B cell (primary cell): ENCODE results near the gene KIAA1614. TPM values are rescaled to one million over a fixed set of nuclear protein-coding genes. Genes with fewer than 3 reads are reported as not detected.

Source experiments
- ATAC-seq: fragments of 200-7000 bp; cut with Tn5 transposase; one replicate; pipeline ENCODE4 v1.10.0; 2021; ENCODE audit warnings: low read depth, mild to moderate bottlenecking, moderate number of reproducible peaks, moderate library complexity
- CTCF ChIA-PET: fragments of 350-600 bp; sonication (Branson Sonifier 250); formaldehyde crosslinking; loops from one replicate; lab custom pipeline; 2021; ENCODE audit warnings: antibody characterized with exemption, inconsistent platforms; lab: Charles Lee
- POLR2A ChIA-PET: fragments of 350-600 bp; sonication (Branson Sonifier 250); formaldehyde crosslinking; loops from one replicate; lab custom pipeline; 2021; ENCODE audit warnings: antibody characterized with exemption; lab: Charles Lee
- DNase-seq: peaks from one replicate; pipeline ENCODE4 v3.0.0; 2013
- H2AFZ ChIP-seq: 2 replicates; pipeline ENCODE4 v1.6.1; 2012; ENCODE audit warnings: mild to moderate bottlenecking, low read depth, low read length; ENCODE audit not compliant: insufficient read depth, poor library complexity, severe bottlenecking
- H3K27ac ChIP-seq, 2 donors: 1 replicate in 1 of 2; 2 replicates in 1 of 2; pipeline ENCODE4 v1.5.1; 2012 to 2013; ENCODE audit warnings: low read length in 2 of 2, mild to moderate bottlenecking in 2 of 2, moderate library complexity in 1 of 2
- H3K27me3 ChIP-seq, 4 experiments: fragments of 200-600 bp in 1 of 4; sonication (generic) in 1 of 4; replicated peaks in 1 of 4; 1 replicate in 2 of 4; 2 replicates in 2 of 4; pipeline versions ENCODE4 v1.6.1 to v1.7.0; 2013 to 2016; ENCODE audit warnings: low read length in 3 of 4, mild to moderate bottlenecking in 2 of 4, mixed read lengths in 1 of 4, moderate library complexity in 1 of 4; ENCODE audit not compliant: insufficient read depth in 4 of 4, control insufficient read depth in 3 of 4; ENCODE audit errors: control extremely low read depth in 1 of 4
- H3K36me3 ChIP-seq, 2 experiments: replicated peaks in 1 of 2; 1 replicate in 1 of 2; 2 replicates in 1 of 2; pipeline versions ENCODE4 v1.6.1 to v1.7.1; 2013; ENCODE audit warnings: low read length in 1 of 2; ENCODE audit not compliant: insufficient read depth in 2 of 2, control insufficient read depth in 1 of 2; ENCODE audit errors: control extremely low read depth in 1 of 2, extremely low read depth in 1 of 2
- H3K4me1 ChIP-seq, 2 donors: fragments of 200-600 bp in 1 of 2; sonication (generic) in 1 of 2; 1 replicate in 1 of 2; 2 replicates in 1 of 2; pipeline versions ENCODE4 v1.5.1 to v1.6.1; 2013 to 2017; ENCODE audit warnings: low read length in 2 of 2; ENCODE audit not compliant: control insufficient read depth in 2 of 2, insufficient read depth in 2 of 2
- H3K4me2 ChIP-seq: replicated peaks from 2 replicates; pipeline ENCODE3; 2012; ENCODE audit warnings: mild to moderate bottlenecking, low read depth, low read length; ENCODE audit not compliant: poor library complexity, severe bottlenecking
- H3K4me3 ChIP-seq, 5 experiments: fragments of 200-600 bp in 1 of 5; sonication (generic) in 1 of 5; 1 replicate in 3 of 5; 2 replicates in 2 of 5; pipeline versions ENCODE4 v1.5.1 to v1.7.0; 2011 to 2016; ENCODE audit warnings: low read length in 4 of 5, mild to moderate bottlenecking in 4 of 5, low read depth in 2 of 5, control low read depth in 1 of 5, moderate library complexity in 1 of 5; ENCODE audit not compliant: insufficient read depth in 1 of 5; ENCODE audit errors: control extremely low read depth in 1 of 5, extremely low read depth in 1 of 5
- H3K79me2 ChIP-seq: fragments of 200-600 bp; sonication (generic); one replicate; pipeline ENCODE4 v1.6.0; 2016; ENCODE audit warnings: low read length; ENCODE audit not compliant: control insufficient read depth, insufficient read depth
- H3K9ac ChIP-seq: fragments of 200-600 bp; sonication (generic); 2 replicates; pipeline ENCODE4 v1.6.1; 2017; ENCODE audit warnings: mild to moderate bottlenecking, low read length, moderate library complexity
- H3K9me3 ChIP-seq, 3 donors: one replicate each; pipeline versions ENCODE4 v1.6.1 to v1.7.1; 2013; ENCODE audit warnings: low read length in 2 of 3; ENCODE audit not compliant: control insufficient read depth in 2 of 3, insufficient read depth in 1 of 3; ENCODE audit errors: control extremely low read depth in 1 of 3
- H4K20me1 ChIP-seq: 2 replicates; pipeline ENCODE4 v1.6.0; 2012; ENCODE audit warnings: mild to moderate bottlenecking, low read length; ENCODE audit not compliant: insufficient read depth, control insufficient read depth, poor library complexity, severe bottlenecking
- H3K27ac Mint-ChIP-seq: one replicate; pipeline ENCODE4 v1.8.0; 2021; ENCODE audit warnings: mixed read lengths
- H3K27me3 Mint-ChIP-seq: one replicate; pipeline ENCODE4 v1.8.0; 2021; ENCODE audit warnings: mixed read lengths
- H3K4me1 Mint-ChIP-seq: one replicate; pipeline ENCODE4 v1.8.0; 2021; ENCODE audit warnings: mixed read lengths
- H3K4me3 Mint-ChIP-seq: one replicate; pipeline ENCODE4 v1.8.0; 2021; ENCODE audit warnings: mixed read lengths
- H3K9me3 Mint-ChIP-seq: one replicate; pipeline ENCODE4 v1.8.0; 2022; ENCODE audit warnings: mixed read lengths; ENCODE audit not compliant: insufficient read depth
- EZH2 ChIP-seq: IDR thresholded peaks from 2 replicates; pipeline ENCODE4 v1.6.1; 2012; ENCODE audit warnings: borderline replicate concordance, low read depth, mild to moderate bottlenecking, moderate library complexity, low read length; ENCODE audit not compliant: insufficient read depth, poor library complexity, severe bottlenecking
- WGBS: methylation state at CpG from one replicate; pipeline ENCODE4 v1.1.5; 2013; ENCODE audit warnings: missing lambda C conversion rate; ENCODE audit not compliant: insufficient coverage; 5-methylcytosine and 5-hydroxymethylcytosine counted together
- intact Hi-C: fragments of 100-400 bp; cut with micrococcal nuclease; formaldehyde crosslinking; loops from one replicate; pipeline ENCODE4 v1.10.0; 2022
- polyA plus RNA-seq: library from polyadenylated mRNA; depleted of rRNA; stranded (reverse); fragments of >200 nt; gene quantifications from 2 replicates; pipeline ENCODE4 v1.2.3, GENCODE V29; 2012
- total RNA-seq, 2 donors: library from RNA; stranded (reverse); fragments of 120-200 nt in 1 of 2; gene quantifications; 1 replicate in 1 of 2; 2 replicates in 1 of 2; pipeline versions ENCODE4 v1.2.3 to v1.2.4, GENCODE V29; 2013 to 2022
- TF ChIP-seq, protein P1 (sequence below): fragments of 200-600 bp; IDR thresholded peaks from one replicate; pipeline ENCODE4 v1.8.0; 2022; ENCODE audit warnings: antibody characterized with exemption, mild to moderate bottlenecking

The KIAA1614 gene
- total and polyA plus RNA-seq, 2 donors (not counting 1 experiment from before 2014, with no cell fraction given) = 0.03 to 0.22 TPM

DNA sequence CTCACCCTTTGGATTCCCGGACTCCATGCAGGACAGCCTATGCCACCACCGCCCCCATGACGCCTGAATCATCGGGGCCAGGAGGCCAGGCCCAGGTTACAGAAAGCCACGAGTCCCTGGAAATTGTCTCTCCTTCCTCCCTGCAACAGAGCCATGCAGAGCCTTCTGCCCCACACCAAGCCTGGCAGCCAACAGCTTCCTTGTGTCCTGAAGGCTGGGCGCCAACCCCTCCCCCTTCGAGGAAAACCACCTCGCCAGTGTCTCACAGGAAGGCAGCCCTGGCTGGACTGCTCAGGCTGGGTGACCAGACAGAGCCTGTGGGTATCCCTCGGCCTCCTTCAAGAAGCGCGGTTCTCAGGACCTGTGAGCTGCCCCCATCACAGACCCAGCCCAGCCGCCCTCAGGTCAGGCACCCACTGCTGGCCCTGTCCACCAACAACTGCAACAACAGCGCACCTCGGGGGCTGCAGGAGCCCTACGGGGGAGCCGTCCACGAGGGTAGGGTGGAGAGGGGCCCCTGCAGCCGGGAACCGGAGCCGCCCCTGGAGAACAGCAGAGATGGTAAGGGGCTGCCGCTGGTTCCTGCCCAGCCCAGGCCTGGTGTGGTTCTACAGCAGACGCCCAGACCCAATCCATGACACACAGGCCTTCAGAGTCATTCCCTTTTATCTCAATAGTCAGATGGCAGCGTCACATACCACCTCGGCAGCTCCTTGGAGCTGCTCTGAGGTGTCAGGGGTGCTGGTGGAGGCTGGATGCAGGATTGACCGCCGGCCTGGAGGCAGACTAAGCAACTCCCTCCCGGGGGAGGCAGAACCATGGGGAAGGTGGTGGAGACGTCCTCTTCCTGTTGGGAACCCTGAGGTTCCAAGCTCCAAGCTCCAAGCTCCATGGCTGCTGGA, 23.7 kb downstream of the KIAA1614 start:
- Histone ChIP-seq H3K27ac (no peak overlapping the region), H3K27me3 (no peaks in the 10 kb centered on the region), H3K9me3 (no peaks in the 10 kb centered on the region), H3K4me2 (no peak overlapping the region), H3K9ac (no peak overlapping the region), H3K36me3 (no peaks in the 10 kb centered on the region), H3K79me2 (no peaks in the 10 kb centered on the region), H3K4me3 (no peak overlapping the region), H2AFZ (no peak overlapping the region), H3K4me1 (peaks cover 18 to 21% of the 10 kb centered on the region in 2 donors), H4K20me1 (no peaks in the 10 kb centered on the region)
- TF ChIP-seq EZH2 = no peak
- TF ChIP-seq, protein P1, sequence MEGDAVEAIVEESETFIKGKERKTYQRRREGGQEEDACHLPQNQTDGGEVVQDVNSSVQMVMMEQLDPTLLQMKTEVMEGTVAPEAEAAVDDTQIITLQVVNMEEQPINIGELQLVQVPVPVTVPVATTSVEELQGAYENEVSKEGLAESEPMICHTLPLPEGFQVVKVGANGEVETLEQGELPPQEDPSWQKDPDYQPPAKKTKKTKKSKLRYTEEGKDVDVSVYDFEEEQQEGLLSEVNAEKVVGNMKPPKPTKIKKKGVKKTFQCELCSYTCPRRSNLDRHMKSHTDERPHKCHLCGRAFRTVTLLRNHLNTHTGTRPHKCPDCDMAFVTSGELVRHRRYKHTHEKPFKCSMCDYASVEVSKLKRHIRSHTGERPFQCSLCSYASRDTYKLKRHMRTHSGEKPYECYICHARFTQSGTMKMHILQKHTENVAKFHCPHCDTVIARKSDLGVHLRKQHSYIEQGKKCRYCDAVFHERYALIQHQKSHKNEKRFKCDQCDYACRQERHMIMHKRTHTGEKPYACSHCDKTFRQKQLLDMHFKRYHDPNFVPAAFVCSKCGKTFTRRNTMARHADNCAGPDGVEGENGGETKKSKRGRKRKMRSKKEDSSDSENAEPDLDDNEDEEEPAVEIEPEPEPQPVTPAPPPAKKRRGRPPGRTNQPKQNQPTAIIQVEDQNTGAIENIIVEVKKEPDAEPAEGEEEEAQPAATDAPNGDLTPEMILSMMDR = no peak
- H3K27me3 Mint-ChIP-seq = peaks cover 5% of the 10 kb centered on the region
- ChIA-PET POLR2A (no interaction called here), CTCF (no interaction called here)
- H3K9me3 Mint-ChIP-seq = no peaks in the 10 kb centered on the region
- peaks cover 25% of the 10 kb centered on the region for H3K4me1 Mint-ChIP-seq
- intact Hi-C loops = no loop called here
- H3K4me3 Mint-ChIP-seq = no peak overlapping the region
- H3K27ac Mint-ChIP-seq = no peak overlapping the region
- DNase-seq (no peak), ATAC-seq (no peak)
- WGBS = 89% methylated on average over 17 of the region's 28 CpGs

GRCh38 chr1:180937012-180937372, 24.3 kb downstream of the KIAA1614 start:
- Histone ChIP-seq H3K27me3 (no peaks in the 10 kb centered on the region), H3K79me2 (no peaks in the 10 kb centered on the region), H3K27ac (no peak overlapping the region), H3K4me2 (no peak overlapping the region), H3K9me3 (no peaks in the 10 kb centered on the region), H2AFZ (no peak overlapping the region), H3K4me3 (no peak overlapping the region), H4K20me1 (no peaks in the 10 kb centered on the region), H3K9ac (no peak overlapping the region), H3K4me1 (peaks cover 18 to 21% of the 10 kb centered on the region in 2 donors), H3K36me3 (no peaks in the 10 kb centered on the region)
- no peak for TF ChIP-seq EZH2
- TF ChIP-seq, protein P1 = no peak
- H3K27me3 Mint-ChIP-seq = peaks cover 5% of the 10 kb centered on the region
- 20% methylated on average over 1 of the region's 1 CpG for WGBS
- ATAC-seq = no peak
- DNase-seq = no peak
- intact Hi-C loops = no loop called here
- H3K4me3 Mint-ChIP-seq = no peak overlapping the region
- POLR2A ChIA-PET = no interaction called here
- no peaks in the 10 kb centered on the region for H3K9me3 Mint-ChIP-seq
- H3K27ac Mint-ChIP-seq = no peak overlapping the region
- CTCF ChIA-PET = no interaction called here
- peaks cover 25% of the 10 kb centered on the region for H3K4me1 Mint-ChIP-seq
